IPS-18a (cell line): ENCODE measurements around the gene UTS2B.

Experiments used
- H3K27ac ChIP-seq: one replicate; pipeline ENCODE4 v1.5.1; 2013; ENCODE audit warnings: low read length
- H3K27me3 ChIP-seq: one replicate; pipeline ENCODE4 v1.6.1; 2013; ENCODE audit warnings: mild to moderate bottlenecking, low read length; ENCODE audit not compliant: control insufficient read depth, insufficient read depth
- H3K36me3 ChIP-seq: one replicate; pipeline ENCODE4 v1.6.1; 2013; ENCODE audit warnings: low read depth, low read length; ENCODE audit not compliant: control insufficient read depth
- H3K4me1 ChIP-seq: one replicate; pipeline ENCODE4 v1.6.1; 2013; ENCODE audit warnings: low read depth, low read length; ENCODE audit not compliant: control insufficient read depth
- H3K4me3 ChIP-seq: one replicate; pipeline ENCODE4 v1.5.1; 2013; ENCODE audit warnings: low read length
- H3K9ac ChIP-seq: one replicate; pipeline ENCODE4 v1.6.1; 2013; ENCODE audit warnings: mild to moderate bottlenecking, low read length, moderate library complexity
- H3K9me3 ChIP-seq: one replicate; pipeline ENCODE4 v1.6.1; 2013; ENCODE audit warnings: low read depth, low read length; ENCODE audit not compliant: control insufficient read depth

UTS2B gene

DNA sequence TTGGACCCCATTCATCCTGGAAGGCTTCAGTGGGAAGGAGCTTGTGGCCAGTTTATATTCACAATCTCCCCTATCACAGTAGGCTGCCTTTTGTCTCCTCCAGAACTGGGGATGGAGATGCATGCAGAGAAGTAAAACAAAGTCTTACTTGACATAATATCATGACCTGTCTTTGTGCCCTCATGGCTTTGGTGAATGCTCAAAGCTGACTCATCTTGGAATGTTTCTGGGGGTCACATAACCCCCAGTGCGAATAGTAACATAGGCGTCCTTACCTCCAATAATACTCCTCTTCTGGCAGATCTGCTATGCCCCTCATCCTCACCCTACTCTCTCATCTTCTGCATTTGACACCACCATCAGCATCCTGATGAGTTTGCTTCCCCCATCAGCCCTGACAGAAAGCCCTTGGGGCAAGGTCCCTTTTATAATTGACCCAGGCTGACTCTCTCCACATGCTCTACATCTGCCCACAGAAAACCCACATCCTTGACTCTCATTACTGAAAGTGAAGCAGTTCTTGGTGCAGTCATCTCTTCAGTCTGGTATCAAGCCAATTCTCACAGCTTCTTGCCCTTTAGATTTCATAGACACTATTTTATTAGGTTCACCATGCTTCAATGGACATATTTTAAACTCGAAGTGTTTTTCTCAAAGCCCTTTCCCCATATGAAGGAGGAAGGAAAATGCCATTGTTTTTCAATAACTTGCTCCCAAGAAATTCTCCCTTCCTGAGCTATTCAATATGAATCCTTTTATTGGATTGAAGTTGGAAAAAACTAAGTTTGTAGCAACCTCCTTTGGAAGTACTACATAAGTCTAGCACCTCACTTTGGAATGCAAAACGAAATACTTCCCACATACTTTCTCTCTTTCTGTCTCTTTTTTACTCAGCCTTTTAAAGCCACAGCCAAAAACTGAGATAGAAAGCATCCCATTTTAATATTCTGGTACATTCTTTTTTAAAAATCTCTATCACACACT, 94.7 kb downstream of the UTS2B start:
- Histone ChIP-seq H3K27me3 (no peaks in the 10 kb centered on the region), H3K27ac (no peak overlapping the region), H3K4me1 (peaks cover 15% of the 10 kb centered on the region), H3K36me3 (no peaks in the 10 kb centered on the region), H3K9ac (no peak overlapping the region), H3K9me3 (no peaks in the 10 kb centered on the region), H3K4me3 (no peak overlapping the region)

DNA sequence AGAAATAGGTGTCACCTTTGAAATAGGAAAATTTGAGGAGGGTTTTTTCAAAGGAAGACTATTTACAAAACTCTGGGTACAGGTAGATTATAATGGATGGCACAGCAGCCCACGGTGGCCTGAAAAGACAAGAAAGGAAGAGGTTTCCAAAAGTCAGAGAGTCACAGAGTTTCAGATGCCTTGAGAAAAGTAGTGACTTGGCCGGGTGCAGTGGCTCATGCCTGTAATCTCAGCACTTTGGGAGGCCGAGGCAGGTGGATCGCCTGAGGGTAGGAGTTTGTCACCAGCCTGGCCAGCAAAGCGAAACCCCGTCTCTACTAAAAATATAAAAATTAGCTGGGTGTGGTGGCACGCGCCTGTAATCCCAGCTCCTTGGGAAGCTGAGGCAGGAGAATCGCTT, 96.1 kb downstream of the UTS2B start:
- no peak overlapping the region for H3K9ac ChIP-seq
- H3K27me3 ChIP-seq, result no peaks in the 10 kb centered on the region

DNA sequence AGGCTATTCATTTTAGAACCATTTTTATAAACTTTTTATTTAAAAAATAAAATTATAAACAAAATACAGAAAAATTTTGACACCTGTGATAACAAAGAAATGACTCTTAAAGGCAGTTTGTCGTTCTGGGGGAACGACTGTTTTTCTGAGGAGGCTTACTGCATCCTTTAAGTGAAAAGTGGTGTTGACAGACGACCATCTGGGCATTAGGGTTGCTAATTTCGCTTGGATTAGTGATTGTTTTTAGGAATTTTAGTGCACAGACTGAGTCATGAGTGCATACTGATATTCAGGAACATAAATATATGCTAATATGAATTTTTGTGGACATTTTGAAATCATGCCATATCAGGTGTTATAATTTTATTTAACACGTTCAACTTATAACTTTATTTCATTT, 102.8 kb downstream of the UTS2B start:
- H3K9me3 ChIP-seq, result no peaks in the 10 kb centered on the region
- no peaks in the 10 kb centered on the region for H3K4me1 ChIP-seq
- H3K27me3 ChIP-seq, result no peaks in the 10 kb centered on the region
- no peak overlapping the region for H3K27ac ChIP-seq
- H3K9ac ChIP-seq, result no peak overlapping the region
- no peak overlapping the region for H3K4me3 ChIP-seq
- no peaks in the 10 kb centered on the region for H3K36me3 ChIP-seq

More for the DNA sequence above, 96.1 kb downstream of the UTS2B start:
- H3K9me3 ChIP-seq, result no peaks in the 10 kb centered on the region
- H3K4me1 ChIP-seq, result peaks cover 5% of the 10 kb centered on the region
- H3K27ac ChIP-seq, result no peak overlapping the region
- no peaks in the 10 kb centered on the region for H3K36me3 ChIP-seq
- no peak overlapping the region for H3K4me3 ChIP-seq

DNA sequence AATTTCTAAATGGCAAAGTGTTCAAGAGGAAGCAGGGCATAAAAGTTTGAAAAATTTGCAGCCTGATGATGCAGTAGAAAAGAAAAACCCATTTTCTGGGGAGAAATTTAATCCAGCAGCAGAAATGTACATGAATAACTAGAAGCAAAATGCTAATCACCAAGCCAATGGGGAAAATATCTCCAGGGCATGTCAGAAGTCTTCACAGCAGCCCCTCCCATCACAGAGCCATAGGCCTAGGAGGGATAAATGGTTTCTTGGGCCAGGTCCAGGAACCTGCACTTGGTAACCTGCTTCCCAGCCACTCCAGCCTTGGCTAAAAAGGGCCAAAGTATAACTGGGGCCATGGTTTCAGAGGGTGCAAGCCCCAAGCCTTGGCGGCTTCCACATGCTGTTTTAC, 108.7 kb downstream of the UTS2B start:
- no peak overlapping the region for H3K9ac ChIP-seq
- no peaks in the 10 kb centered on the region for H3K9me3 ChIP-seq
- no peak overlapping the region for H3K27ac ChIP-seq
- no peaks in the 10 kb centered on the region for H3K36me3 ChIP-seq
- H3K4me3 ChIP-seq, result no peak overlapping the region
- H3K4me1 ChIP-seq, result no peaks in the 10 kb centered on the region
- no peaks in the 10 kb centered on the region for H3K27me3 ChIP-seq

DNA sequence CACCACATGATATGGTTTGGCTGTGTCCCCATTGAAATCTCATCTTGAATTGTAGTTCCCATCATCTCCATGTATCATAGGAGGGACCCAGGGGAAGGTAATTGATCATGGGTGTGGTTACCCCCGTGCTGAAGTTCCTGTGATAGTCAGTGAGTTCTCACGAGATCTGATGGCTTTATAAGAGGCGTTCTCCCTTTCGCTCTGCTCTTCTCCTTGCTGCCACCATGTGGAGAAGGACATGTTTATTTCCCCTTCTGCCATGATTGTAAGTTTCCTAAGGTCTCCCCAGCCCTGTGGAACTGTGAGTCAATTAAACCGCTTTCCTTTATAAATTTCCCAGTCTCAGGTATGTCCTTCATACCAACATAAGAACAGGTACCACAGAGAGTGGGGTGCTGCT, 109.4 kb downstream of the UTS2B start:
- no peaks in the 10 kb centered on the region for H3K36me3 ChIP-seq
- no peaks in the 10 kb centered on the region for H3K4me1 ChIP-seq
- H3K27me3 ChIP-seq, result no peaks in the 10 kb centered on the region
- H3K27ac ChIP-seq, result no peak overlapping the region
- no peak overlapping the region for H3K4me3 ChIP-seq
- H3K9me3 ChIP-seq, result no peaks in the 10 kb centered on the region
- H3K9ac ChIP-seq, result no peak overlapping the region

DNA sequence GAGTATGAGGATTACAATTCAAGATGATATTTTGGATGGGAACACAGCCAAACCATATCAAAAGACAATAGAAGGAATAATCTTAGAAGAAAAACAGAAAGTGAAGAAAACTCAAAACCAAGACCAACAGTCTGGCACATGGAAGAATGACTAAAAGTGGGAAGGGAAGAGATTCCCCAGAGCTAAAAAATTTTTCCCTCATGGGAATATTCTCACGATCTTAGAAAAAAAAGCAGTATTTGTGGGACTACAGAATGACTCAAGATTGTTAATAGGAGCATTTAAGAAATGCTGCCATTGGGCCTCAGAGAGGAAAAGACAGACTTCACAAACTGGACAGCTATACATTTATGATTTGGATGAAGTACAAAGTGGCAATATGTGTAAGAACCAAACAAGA, 113.0 kb downstream of the UTS2B start:
- no peaks in the 10 kb centered on the region for H3K4me1 ChIP-seq
- H3K9ac ChIP-seq, result no peak overlapping the region
- peaks cover 4% of the 10 kb centered on the region for H3K9me3 ChIP-seq
- no peak overlapping the region for H3K27ac ChIP-seq
- no peaks in the 10 kb centered on the region for H3K36me3 ChIP-seq
- H3K27me3 ChIP-seq, result no peaks in the 10 kb centered on the region
- H3K4me3 ChIP-seq, result no peak overlapping the region
